Activated T-cell treated with anti-CD3 and anti-CD28 coated beads for 4 hours (primary cell): ENCODE results near the gene ABCB7.
A peak's percentile ranks its signal among the peaks of the same experiment; 100 is the strongest.
"Not testable (repeated sequence)": the region's sequence is repeated elsewhere in the genome, so short reads cannot be mapped to it uniquely, and the experiment has no call there.

Experiments
- DNase-seq: peaks from one replicate; pipeline ENCODE4 v3.0.0-alpha.2; 2020

The ABCB7 gene

DNA sequence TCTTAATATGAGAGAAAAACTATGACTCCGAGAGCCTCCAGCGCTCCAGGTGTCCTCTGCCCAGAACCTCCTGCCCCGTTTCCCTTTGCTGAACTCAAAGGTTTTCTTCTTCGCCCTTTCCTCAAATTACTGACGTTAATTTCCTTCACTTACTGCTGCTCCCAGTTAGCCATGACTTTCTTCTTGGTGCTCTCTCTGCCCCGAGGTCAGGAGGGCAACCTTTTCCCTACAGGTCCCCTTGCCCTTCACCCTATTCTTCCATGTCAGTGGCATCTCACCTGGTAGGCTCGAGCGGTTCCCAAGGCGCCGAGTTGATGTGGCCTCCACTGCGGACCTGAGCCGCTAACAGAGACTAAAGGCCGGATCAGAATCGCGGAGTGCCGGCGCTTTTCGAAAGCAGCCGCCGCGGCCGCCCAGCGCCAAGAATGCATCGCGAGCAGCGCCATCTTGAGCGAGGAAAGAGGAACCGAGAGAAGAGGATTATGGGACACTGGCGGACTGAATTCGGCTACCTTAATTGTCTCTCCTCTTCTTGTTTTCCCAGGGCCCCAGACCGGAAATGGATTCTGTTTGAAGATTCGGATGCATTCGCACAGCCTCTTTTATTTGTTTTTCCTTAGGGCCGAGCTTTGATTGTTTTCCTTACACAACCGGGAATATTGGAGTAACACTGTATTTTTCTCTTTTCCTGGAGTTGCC, at the start of gene ABCB7:
Gene ABCB7 (minus strand): TSS at position 457 of the 699 bp plus-strand sequence. CDS start 11 bp downstream, at position 446.
- peak; percentile 36 for DNase-seq

DNA sequence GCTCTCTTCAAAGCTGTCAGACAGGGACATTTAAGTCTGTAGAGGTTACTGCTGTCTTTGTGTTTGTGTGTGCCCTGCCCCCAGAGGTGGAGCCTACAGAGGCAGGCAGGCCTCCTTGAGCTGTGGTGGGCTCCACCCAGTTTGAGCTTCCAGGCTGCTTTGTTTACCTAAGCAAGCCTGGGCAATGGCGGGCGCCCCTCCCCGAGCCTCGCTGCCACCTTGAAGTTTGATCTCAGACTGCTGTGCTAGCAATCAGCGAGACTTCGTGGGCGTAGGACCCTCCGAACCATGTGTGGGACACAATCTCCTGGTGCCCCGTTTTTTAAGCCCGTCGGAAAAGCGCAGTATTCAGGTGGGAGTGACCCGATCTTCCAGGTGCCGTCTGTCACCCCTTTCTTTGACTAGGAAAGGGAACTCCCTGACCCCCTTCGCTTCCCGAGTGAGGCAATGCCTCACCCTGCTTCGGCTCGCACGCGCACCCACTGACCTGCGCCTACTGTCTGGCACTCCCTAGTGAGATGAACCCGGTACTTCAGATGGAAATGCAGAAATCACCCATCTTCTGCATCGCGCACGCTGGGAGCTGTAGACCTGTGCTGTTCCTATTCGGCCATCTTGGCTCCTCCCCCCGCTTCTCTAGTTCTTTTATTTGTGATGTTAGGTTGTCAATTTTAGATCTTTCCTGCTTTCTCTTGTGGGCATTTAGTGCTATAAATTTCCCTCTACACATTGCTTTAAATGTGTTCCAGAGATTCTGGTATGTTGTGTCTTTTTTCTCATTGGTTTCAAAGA, 32.5 kb upstream of the ABCB7 start:
- DNase-seq = not testable (repeated sequence)

DNA sequence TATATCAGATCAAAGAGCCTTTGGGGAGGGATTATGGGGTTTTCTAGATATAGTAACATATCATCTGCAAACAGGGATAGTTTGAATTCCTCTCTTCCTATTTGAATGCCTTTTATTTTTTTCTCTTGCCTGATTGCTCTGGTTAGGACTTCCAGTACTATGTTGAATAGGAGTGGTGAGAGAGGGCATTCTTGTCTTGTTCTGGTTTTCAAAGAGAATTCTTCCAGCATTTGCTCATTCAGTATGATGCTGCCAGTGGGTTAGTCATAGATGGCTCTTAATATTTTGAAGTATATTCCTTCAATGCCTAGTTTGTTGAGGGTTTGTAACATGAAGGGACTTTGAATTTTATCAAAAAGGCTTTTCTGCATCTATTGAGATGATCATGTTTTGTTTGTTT, 25.6 kb upstream of the ABCB7 start:
- no peak for DNase-seq

DNA sequence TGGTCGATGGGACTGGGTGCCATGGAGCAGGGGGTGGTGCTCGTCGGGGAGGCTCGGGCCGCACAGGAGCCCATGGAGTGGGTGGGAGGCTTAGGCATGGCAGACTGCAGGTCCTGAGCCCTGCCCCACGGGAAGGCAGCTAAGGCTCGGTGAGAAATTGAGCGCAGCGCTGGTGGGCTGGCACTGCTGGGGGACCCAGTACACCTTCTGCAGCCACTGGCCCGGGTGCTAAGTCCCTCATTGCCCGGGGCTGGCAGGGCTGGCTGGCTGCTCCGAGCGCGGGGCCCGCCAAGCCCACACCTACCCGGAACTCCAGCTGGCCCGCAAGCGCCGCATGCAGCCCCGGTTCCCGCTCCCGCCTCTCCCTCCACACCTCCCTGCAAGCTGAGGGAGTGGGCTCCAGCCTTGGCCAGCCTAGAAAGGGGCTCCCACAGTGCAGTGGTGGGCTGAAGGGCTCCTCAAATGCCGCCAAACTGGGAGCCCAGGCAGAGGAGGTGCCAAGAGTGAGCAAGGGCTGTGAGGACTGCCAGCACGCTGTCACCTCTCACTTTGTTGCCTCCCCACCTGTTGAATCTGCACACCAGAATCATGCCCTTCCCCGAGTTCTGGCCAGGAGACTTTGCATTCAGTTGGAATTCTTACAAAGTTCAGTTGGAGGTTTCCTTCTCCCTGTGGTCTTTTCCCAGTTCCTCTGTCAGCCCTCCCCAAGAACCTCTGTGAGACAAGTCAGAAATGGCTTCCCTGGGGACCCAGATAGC, 23.6 kb upstream of the ABCB7 start:
- not testable (repeated sequence) for DNase-seq

DNA sequence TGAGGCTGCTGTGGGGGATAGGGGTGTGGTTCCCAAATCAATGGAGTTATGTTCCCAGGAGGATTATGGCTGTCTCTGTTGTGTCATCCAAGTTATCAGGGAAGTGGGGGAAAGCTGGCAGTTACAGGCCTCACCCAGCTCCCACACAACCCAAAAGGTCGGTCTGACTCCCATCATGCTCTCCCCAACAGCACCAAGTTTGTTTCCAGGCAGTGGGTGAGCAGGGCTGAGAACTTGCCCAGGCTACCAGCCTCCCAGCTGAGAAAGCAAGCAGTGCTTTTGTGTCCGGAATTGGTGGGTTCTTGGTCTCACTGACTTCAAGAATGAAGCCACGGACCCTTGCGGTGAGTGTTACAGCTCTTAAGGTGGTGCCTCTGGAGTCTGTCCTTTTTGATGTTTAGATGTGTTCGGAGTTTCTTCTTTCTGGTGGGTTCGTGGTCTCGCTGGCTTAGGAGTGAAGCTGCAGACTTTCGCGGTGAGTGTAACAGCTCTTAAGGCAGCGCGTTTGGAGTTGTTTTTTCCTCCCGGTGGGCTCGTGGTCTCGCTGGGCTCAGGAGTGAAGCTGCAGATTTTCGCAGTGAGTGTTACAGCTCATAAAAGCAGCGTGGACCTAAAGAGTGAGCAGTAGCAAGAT, 16.3 kb upstream of the ABCB7 start:
- DNase-seq = not testable (repeated sequence)

DNA sequence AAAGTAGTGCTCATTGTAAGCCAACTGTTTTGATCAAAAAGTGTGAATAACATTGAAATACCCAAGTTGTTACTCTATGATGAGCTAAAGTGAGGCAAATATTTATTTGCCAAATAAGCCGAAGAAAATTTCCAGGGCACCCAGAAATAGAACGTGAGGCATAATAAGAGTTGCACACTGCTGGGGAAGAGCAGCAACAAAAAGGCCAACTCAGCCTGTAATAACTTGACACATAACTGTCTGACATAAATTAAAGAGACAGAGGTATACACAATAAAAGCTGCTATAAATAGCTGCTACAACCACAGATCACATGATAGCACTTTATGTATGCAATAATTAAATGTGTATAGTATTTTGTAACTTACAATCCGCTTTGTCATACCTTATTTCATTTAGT, 2.0 kb upstream of the ABCB7 start:
- no peak for DNase-seq

DNA sequence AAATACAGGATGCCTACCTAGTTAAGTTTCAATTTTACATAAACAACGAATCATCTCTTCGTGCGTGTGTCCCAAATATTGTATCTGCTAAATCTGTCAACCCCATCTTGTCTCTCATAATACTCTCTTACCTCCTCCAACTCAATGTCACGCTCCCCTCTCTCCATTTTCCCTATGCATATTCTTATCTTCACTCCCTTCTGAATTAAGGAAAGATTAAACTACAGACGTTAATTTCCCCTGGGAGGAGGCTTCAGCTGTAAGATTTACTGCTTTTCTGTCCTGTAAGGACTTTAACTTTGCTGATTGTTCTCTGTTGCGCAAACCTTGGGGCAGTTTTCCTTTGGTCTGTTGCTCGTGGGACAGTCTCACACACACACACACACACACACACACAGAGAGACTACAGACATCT, 455 bp upstream of the ABCB7 start:
- DNase-seq = no peak

DNA sequence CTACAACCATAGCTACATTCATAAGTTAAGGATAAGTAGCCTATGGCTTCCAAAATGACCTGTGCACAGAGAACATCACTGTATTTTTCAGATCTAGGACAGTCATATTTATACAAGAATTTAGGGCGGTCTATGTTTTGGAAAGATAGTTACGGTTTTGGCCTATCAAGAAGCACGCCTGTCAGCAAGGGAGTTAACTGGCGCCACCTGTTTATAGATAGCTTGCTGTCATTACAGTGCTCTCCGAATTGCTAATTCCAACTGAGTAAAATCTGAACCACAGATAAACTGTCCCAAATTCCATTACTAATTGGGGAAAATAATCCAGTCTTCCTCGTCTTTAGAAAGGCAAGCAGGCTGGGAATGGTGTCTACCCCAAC, 646 bp downstream of the ABCB7 start:
- no peak for DNase-seq

DNA sequence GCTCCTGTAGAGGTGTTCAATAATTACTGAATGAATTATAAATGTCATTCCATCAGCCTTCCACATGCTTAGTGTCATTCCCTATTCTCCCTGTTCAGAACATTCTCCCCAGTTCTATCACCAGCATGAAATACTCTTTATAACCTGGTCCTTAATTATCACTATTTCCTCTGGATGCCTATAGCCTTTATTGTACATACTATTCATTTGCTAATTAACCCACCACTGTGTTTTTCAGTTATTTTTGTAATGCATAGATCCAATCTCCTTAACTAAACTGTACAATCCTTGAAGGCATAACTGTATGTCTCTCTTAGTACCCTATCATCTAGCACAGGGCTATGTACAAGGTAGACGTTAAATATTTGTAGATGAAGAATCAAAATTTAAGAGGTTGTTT, 1.2 kb downstream of the ABCB7 start:
- DNase-seq = no peak

DNA sequence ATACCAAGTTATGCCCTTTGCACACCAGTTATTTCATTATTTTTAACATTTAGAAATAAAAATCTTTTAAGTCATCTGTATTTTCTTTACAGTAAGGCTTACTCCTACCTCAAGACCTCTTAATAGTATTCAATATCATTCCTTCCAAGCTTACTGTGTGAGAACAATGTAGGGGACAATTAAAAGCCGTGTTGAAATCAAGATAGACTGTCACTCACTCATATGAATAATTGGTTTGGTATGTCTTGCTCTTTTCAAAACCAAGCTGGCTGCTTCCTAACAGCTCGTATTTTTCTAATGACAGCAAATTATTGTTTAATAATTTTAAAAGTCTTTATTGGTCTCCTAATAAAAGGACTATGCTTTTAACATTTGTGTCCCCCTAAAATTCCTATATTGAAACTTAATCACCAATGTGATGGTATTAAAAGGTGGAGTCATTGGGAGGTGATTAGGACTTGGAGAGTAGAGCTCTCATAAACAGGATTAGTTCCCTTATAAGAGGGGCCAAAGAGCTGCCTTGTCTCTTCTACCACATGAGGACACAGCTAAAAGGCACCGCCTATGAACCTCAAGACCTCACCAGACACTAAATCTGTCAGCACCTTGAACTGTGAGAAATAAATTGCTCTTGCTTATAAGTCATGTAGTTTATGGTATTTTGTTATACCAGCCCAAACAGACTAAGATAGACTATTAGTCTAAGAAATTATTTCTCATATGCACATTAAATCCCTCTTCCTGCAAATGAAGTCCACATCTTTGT, 4.1 kb downstream of the ABCB7 start:
- DNase-seq = no peak

DNA sequence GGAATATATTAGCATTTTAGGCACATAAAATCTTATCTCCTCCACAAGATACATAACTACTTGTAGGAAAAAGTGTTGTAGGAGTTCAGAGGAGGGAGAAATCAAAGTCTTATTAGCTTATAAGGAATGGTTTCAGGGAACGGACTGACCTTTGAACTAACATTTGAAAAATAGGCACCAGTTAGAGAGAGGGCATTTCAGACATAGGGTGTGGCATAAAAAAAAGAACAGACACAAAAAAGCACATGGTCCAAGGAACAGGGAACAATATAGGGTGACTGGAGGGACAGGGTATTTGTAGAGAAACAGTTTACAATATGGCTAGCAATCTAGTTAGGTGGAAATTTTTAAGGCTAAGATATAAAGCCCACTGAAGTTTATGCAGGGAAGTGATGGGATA, 6.4 kb downstream of the ABCB7 start:
- DNase-seq = no peak

DNA sequence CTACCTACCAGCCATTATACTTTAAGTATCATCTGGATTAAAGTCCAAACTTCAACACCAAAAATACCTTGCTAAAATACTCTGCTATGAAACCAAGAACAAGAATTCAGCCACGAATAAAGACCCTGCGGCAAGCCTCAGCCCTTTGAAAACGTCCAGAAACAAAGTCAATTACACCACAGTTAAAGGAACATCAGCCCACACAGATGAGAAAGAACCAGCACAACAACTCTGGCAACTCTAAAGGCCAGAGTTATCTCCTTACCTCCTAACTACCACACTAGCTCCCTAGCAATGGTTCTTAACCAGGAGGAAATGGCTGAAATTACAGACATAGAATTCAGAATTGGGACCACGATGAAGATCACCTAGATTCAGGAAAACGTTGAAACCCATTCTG, 23.4 kb downstream of the ABCB7 start:
- DNase-seq = no peak

DNA sequence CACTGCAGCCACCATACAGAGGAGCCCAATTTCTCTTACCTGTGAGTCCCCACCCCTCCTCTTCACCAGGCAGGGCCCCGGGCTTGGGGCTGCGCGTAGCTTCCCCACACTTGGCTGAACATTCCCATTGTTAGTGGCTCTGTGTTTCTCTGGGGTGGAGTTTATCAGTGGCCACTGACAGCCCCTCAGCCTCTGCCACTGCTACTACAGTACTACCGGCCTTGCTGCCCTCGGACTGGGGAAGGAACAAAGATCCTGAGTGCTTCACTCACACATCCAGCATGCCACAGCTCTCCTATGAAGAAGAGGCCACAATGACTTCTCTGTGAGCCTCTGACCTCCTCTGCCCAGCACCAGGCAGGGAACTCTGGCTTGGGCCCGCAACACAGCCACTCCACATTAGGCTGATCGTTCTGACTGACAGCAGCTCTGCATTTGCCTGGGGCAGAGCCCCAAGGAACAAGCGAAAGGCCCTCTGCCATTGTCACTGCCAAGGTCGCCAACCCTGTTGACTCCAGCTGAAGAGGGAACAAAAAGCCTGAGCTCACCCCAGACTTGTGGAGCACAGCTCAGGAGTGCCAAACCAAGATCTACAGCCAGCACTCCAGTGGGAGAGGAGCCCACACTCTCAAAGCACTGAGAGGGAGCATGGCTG, 24.0 kb downstream of the ABCB7 start:
- DNase-seq = no peak

DNA sequence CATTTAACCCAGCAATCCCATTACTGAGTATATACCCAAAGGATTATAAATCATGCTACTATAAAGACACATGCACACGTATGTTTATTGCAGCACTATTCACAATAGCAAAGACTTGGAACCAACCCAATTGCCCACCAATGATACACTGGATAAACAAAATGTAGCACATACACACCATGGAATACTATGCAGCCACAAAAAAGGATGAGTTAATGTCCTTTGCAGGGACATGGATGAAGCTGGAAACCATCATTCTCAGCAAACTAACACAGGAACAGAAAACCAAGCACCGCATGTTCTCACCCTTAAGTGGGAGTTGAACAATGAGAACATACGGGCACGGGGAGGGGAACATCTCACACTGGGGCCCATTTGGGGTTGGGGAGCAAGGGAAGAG, 27.0 kb downstream of the ABCB7 start:
- not testable (repeated sequence) for DNase-seq

DNA sequence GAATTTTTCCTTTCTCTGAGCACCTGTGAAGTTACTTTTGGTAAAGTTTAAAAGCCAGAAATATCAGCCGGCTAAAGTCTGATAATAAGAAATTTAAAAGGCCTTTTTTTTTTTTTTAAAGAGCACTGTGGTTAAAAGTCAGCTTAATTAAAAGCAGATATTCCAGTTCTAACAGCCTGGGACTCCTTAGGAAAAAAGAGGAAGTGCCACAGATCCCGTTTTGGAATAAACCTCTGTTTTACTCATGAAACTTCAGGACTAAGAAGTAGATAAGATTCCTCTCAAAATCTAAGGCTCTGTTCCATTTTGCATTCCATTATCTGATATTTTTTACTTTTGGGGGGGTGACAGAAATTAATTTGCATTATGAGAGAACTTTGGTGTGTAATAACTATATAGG, 37.8 kb downstream of the ABCB7 start:
- DNase-seq = no peak

DNA sequence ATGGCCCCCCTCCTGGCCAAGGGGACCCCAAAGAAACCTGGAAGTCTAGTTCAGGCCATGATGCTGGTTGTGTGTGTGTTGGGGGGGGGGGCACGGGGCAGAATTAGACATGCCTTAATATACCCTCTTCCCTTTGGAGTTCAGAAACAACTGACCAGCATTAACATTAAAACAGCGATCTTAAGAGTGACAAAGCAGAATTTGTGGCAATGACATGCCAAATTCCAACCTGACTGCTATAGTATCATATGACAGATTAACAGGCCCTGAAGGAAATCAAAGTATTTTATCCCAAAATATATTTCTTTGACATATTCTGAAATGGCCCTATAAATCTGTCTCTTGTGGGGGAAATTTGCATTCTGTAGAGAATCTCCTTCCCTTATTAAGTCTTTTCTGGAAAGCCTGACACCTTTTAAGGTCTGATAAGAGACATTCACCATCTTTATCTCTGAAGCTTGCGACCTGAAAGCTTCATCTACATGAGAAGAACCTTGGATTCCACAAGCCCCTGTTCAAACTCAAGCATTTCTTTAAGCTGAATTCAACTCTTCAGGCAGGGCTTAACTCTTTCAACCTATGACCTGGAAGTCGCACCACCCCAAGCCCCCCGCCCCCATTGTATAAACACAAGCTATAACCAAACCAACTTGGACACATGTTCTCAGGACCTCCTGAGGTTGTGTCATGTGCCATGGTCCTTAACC, 40.2 kb downstream of the ABCB7 start:
- DNase-seq = no peak

DNA sequence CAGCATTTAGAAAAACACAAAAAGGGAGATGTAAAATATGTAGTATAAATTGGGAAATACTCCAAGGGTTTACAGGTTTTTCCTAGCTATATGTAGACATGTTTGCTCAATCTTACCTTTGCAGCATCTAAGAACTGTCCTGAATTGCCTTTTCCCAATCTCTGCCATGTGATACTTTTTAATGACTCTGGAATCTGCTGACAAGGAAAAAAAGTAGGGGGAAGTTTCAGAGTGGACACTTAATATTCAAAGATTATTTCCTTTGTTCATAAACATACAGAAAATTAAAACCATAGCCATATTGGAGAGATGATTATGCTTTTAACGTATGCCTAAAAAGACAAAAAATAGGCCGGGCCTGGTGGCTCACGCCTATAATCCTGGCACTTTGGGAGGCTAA, 41.4 kb downstream of the ABCB7 start:
- no peak for DNase-seq

DNA sequence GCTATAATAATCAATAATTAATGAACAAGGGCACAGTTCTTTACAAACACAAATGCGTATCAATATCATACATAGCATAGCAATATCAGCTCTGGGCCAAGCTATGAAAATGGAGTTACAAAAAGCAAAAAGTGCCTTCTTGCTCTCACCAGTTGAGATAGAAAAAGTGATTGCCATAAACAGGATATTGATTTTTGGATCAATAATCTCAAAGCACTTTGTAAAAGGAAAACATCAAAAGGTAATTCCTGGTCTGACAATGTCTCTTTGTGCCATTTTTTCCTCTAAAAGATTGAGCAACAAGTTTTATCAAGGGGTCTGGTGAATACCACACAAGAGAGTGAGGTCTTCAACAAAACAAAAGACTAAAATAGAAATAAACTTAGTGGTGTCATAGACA, 42.4 kb downstream of the ABCB7 start:
- no peak for DNase-seq

DNA sequence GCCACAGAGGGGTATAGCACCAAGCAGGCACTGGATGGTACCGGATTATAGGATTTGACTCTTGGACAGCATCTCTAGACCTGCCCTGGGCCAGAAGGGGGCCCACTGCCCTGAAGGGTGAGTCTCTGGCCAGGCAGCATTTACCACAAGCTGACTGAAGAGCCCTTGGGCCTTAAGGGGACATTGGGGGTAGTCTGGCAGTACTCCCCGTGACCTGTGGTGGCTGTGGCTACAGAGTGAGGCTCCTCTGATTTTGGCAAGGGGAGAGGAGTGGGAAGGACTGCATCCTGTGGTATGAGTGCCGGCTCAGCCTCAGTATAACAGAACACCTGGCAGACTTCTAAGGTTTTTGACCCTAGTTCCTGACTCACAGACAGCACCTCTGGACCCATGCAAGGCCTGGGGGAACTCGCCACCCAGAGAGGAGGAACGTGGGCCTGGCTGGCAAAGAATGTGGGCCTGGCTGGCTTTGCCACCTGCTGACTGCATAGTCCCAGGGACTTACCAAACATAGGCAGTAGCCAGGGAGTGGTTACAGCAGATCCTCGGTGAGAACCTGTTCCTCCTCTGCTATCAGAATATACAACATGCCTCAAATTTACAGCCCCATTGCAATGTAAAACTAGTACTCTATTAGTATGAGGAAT, 48.1 kb downstream of the ABCB7 start:
- no peak for DNase-seq

DNA sequence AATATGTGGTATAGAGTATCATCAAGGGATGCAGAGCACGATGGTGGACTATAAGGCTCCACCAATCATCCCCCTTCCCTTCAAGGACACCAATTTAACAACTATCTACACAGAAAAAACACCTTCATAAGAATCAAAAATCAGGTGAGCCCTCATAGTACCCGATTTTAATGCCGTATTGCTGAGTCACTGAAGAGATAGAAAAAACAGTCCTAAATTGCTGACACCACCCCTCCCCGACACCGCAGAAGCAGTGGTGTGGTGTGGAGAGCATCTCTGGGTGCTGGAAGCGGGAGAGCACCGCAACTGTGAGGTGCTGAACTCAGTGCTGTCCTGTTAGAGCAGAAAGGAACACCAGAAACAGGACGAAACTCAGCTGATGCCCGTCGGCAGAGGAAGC, 49.3 kb downstream of the ABCB7 start:
- no peak for DNase-seq

DNA sequence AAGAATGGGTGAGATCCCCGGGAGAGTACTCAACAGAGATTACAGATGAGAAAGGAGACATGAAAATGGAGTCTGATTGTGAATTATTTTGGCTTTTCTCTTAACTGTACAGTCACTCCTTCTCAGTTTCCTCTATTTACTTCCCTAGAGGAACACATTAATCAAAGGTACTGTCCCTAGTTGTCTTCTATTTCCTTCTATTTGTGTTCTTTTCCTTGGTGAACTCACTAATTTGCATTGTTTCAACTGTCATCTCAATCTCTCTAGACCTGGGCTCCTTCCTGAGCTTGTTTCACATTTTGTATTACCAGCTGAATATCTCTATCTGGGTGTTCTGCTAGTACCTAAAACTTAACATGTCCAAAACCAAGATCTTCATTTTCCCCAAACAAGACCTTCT, 59.8 kb downstream of the ABCB7 start:
- DNase-seq = no peak
